Fibroblast of lung (primary cell): ENCODE data around the gene C4orf33.

Experiments
- EZH2 ChIP-seq: IDR thresholded peaks from 2 replicates; pipeline ENCODE4 v1.5.1; 2012; ENCODE audit warnings: low read length, control low read depth, mild to moderate bottlenecking; ENCODE audit errors: missing control alignments
- TF ChIP-seq, protein P1 (sequence below), 2 donors: IDR thresholded peaks in 1 of 2; conservative IDR thresholded peaks in 1 of 2; 1 replicate in 1 of 2; 2 replicates in 1 of 2; pipeline ENCODE4 v1.5.1; 2011 to 2012; ENCODE audit warnings: low read length in 2 of 2, control low read depth in 1 of 2, inconsistent platforms in 1 of 2, low read depth in 1 of 2, mild to moderate bottlenecking in 1 of 2

DNA sequence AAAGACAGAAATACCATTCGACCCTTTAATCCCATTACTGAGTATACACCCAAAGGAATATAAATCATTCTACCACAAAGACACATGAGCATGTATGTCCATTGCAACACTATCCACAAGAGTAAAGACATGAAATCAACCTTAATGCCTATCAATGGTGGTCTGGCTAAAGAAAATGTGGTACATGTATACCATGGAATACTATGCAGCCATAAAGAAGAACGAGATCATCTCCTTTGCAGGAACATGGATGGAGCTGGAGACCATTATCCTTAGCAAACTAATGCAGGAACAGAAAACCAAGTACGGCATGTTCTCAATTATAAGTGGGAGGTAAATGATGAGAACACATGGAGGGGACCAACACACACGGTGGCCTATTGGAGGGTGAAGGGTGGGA, 10.5 kb upstream of the C4orf33 start:
- TF ChIP-seq, protein P1, sequence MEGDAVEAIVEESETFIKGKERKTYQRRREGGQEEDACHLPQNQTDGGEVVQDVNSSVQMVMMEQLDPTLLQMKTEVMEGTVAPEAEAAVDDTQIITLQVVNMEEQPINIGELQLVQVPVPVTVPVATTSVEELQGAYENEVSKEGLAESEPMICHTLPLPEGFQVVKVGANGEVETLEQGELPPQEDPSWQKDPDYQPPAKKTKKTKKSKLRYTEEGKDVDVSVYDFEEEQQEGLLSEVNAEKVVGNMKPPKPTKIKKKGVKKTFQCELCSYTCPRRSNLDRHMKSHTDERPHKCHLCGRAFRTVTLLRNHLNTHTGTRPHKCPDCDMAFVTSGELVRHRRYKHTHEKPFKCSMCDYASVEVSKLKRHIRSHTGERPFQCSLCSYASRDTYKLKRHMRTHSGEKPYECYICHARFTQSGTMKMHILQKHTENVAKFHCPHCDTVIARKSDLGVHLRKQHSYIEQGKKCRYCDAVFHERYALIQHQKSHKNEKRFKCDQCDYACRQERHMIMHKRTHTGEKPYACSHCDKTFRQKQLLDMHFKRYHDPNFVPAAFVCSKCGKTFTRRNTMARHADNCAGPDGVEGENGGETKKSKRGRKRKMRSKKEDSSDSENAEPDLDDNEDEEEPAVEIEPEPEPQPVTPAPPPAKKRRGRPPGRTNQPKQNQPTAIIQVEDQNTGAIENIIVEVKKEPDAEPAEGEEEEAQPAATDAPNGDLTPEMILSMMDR (conservative IDR thresholded peaks at IDR 0.05 in 1 of 2, IDR thresholded peaks at IDR 0.05 in 1 of 2; ENCODE audit: low read depth in 1 of 2, low read length in 2 of 2), result no peak
- TF ChIP-seq EZH2, result no peak
